Measurements from ENCODE around the gene TBC1D8.

DNA sequence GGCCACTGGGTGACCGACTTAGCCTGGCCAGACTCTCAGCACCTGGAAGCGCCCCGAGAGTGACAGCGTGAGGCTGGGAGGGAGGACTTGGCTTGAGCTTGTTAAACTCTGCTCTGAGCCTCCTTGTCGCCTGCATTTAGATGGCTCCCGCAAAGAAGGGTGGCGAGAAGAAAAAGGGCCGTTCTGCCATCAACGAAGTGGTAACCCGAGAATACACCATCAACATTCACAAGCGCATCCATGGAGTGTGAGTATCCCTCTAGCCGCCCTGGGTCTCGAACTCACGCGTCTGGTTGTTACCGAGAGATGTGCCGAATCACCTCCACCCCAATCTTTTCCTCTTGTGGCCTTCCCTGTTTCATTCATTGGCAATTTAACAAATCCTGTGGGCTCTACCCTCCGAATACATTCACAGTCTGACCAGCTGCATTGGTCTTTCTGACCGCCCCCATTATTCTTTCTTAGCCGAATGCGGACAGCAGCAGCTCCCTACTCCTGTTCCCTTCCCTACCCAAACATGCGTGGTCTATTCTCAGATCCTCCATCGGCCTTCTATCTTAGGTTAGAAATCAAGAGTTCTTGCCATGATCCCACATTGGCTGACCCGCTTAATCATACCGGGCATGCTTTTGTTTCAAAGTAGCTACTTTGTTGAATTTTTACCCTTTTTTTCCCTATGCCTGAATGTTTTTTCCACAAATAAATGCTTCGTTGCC is 148.5 kb downstream of the TBC1D8 start:
- TF ChIP-seq, protein P1, sequence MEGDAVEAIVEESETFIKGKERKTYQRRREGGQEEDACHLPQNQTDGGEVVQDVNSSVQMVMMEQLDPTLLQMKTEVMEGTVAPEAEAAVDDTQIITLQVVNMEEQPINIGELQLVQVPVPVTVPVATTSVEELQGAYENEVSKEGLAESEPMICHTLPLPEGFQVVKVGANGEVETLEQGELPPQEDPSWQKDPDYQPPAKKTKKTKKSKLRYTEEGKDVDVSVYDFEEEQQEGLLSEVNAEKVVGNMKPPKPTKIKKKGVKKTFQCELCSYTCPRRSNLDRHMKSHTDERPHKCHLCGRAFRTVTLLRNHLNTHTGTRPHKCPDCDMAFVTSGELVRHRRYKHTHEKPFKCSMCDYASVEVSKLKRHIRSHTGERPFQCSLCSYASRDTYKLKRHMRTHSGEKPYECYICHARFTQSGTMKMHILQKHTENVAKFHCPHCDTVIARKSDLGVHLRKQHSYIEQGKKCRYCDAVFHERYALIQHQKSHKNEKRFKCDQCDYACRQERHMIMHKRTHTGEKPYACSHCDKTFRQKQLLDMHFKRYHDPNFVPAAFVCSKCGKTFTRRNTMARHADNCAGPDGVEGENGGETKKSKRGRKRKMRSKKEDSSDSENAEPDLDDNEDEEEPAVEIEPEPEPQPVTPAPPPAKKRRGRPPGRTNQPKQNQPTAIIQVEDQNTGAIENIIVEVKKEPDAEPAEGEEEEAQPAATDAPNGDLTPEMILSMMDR (IDR thresholded peaks at IDR 0.05): no peak
- TF ChIP-seq POLR2A (IDR thresholded peaks at IDR 0.05): no peak

Measured in esophagus squamous epithelium (tissue), 4 donors.